GM12878 (cell line): ENCODE results near the gene ETS1. TPM values are rescaled to one million over a fixed set of nuclear protein-coding genes. Genes with fewer than 3 reads are reported as not detected.

Experiments used
- ATAC-seq: fragments of 200-7000 bp; cut with Tn5 transposase; 3 replicates; pipeline ENCODE4 v1.9.1; 2020; ENCODE audit warnings: mild to moderate bottlenecking, moderate library complexity
- BruUV-seq: library from RNA; stranded (reverse); fragments of 400-500 nt; replicated peaks from 2 replicates; lab custom pipeline; 2021; lab: Mats Ljungman, UMichigan
- CTCF ChIA-PET: fragments of 300-600 bp; sonication (Branson Sonifier 250); formaldehyde crosslinking; extraction: SDS; loops from one replicate; lab custom pipeline; 2021; ENCODE audit warnings: inconsistent platforms; lab: Yijun Ruan, JAX
- POLR2A ChIA-PET: fragments of 350-600 bp; formaldehyde crosslinking; extraction: SDS; loops from one replicate; lab custom pipeline; 2021; ENCODE audit warnings: inconsistent platforms; lab: Charles Lee
- RAD21 ChIA-PET: fragments of 300-600 bp; sonication (Branson Sonifier 250); formaldehyde crosslinking; loops from one replicate; lab custom pipeline; 2023; ENCODE audit warnings: antibody characterized with exemption; ENCODE audit not compliant: unreplicated experiment; lab: Charles Lee
- SMC1A ChIA-PET: fragments of 300-600 bp; sonication (Branson Sonifier 250); formaldehyde crosslinking; loops from one replicate; lab custom pipeline; 2023; ENCODE audit not compliant: unreplicated experiment, uncharacterized antibody; lab: Charles Lee
- DNase-seq: peaks from one replicate; pipeline ENCODE4 v3.0.0-alpha.2; 2011; ENCODE audit warnings: low read depth, low spot score
- FAIRE-seq: peaks from 3 replicates; lab custom pipeline; 2011; peaks lifted over from hg19 to GRCh38; lab: Jason Lieb, UNC
- H2AFZ ChIP-seq: 2 replicates; pipeline ENCODE4 v1.6.0; 2011; ENCODE audit warnings: low read depth, low read length, control low read depth; ENCODE audit not compliant: control insufficient read depth
- H3K27ac ChIP-seq: 2 replicates; pipeline ENCODE4 v1.5.1; 2011; ENCODE audit warnings: control low read depth; ENCODE audit not compliant: control insufficient read depth, insufficient read depth
- H3K27me3 ChIP-seq, 2 experiments: replicated peaks in 1 of 2; 2 replicates each; pipeline versions ENCODE4 v1.6.0 to v1.6.1; 2011; ENCODE audit warnings: low read length in 1 of 2; ENCODE audit not compliant: control insufficient read depth in 2 of 2, insufficient read depth in 2 of 2
- H3K36me3 ChIP-seq, 2 experiments: 2 replicates each; pipeline ENCODE4 v1.5.1; 2011; ENCODE audit warnings: low read length in 1 of 2; ENCODE audit not compliant: control insufficient read depth in 2 of 2, insufficient read depth in 2 of 2
- H3K4me1 ChIP-seq: 2 replicates; pipeline ENCODE4 v1.6.1; 2011; ENCODE audit warnings: mild to moderate bottlenecking, low read length, moderate library complexity, mixed read lengths; ENCODE audit not compliant: control insufficient read depth, insufficient read depth
- H3K4me2 ChIP-seq: 2 replicates; pipeline ENCODE4 v1.6.0; 2011; ENCODE audit warnings: control low read depth; ENCODE audit not compliant: control insufficient read depth, insufficient read depth
- H3K4me3 ChIP-seq: fragments of 200-600 bp; sonication (generic); 2 replicates; pipeline ENCODE4 v1.5.1; 2016
- H3K79me2 ChIP-seq: 2 replicates; pipeline ENCODE4 v1.6.0; 2011; ENCODE audit warnings: low read length; ENCODE audit not compliant: control insufficient read depth, insufficient read depth
- H3K9ac ChIP-seq: 2 replicates; pipeline ENCODE4 v1.8.0; 2011; ENCODE audit warnings: low read length, control low read depth, mixed read lengths; ENCODE audit not compliant: control insufficient read depth, insufficient read depth
- H3K9me3 ChIP-seq: replicated peaks from 3 replicates; pipeline ENCODE4 v1.5.1; 2011; ENCODE audit warnings: mild to moderate bottlenecking, low read length; ENCODE audit not compliant: control insufficient read depth, insufficient read depth
- H4K20me1 ChIP-seq: 2 replicates; pipeline ENCODE4 v1.6.0; 2011; ENCODE audit not compliant: control insufficient read depth, insufficient read depth
- CHD1 ChIP-seq: IDR thresholded peaks from 2 replicates; pipeline ENCODE4 v1.6.1; 2012; ENCODE audit warnings: low read depth, low read length, improper control_type of control experiment
- WGBS: methylation state at CpG from one replicate; pipeline ENCODE4 v1.1.6; 2016; ENCODE audit warnings: low lambda C conversion rate; ENCODE audit not compliant: insufficient replicate concordance, insufficient coverage; ENCODE audit errors: missing lambda C conversion rate; 5-methylcytosine and 5-hydroxymethylcytosine counted together
- in situ Hi-C: fragments of 300-500 bp; cut with MboI; formaldehyde crosslinking; loops from 9 replicates; pipeline ENCODE4 v1.14.3; 2018; ENCODE audit warnings: mixed read lengths
- intact Hi-C: fragments of 100-400 bp; cut with micrococcal nuclease; formaldehyde crosslinking; loops from one replicate; pipeline ENCODE4 v1.14.2; 2022; ENCODE audit not compliant: unreplicated experiment
- polyA plus RNA-seq, 11 experiments: library from polyadenylated mRNA; depleted of rRNA in 4 of 11; unstranded in 6 of 11; stranded (reverse) in 5 of 11; fragments of >200 nt; fragmentation: Nextera tagmentation in 4 of 11; fragmentation: Illumina TruSeq in 1 of 11; extraction: Ambion mirVana in 4 of 11; extraction: Trizol in 1 of 11; gene quantifications; 1 replicate in 1 of 11; 2 replicates in 10 of 11; pipeline versions ENCODE4 v1.2.1 to v1.2.3, GENCODE V29; 2011 to 2016; ENCODE audit warnings: inconsistent platforms in 2 of 11, missing spikeins in 2 of 11, low read depth in 1 of 11
- total RNA-seq, 4 experiments: library from RNA; depleted of rRNA in 3 of 4; stranded (reverse); fragments of >200 nt in 3 of 4; fragmentation: Illumina TruSeq in 1 of 4; extraction: Trizol in 1 of 4; gene quantifications; 2 replicates each; pipeline versions ENCODE4 v1.2.1 to v1.2.3, GENCODE V29; 2013 to 2021
- TF ChIP-seq, protein P1 (sequence below), 3 experiments: IDR thresholded peaks in 2 of 3; conservative IDR thresholded peaks in 1 of 3; 2 replicates each; pipeline ENCODE4 v1.5.1; 2011; ENCODE audit warnings: low read depth in 3 of 3, low read length in 3 of 3, mild to moderate bottlenecking in 3 of 3, control low read depth in 2 of 3, moderate library complexity in 2 of 3, inconsistent platforms in 1 of 3, mixed read lengths in 1 of 3; ENCODE audit not compliant: control insufficient read depth in 2 of 3, insufficient read depth in 1 of 3; ENCODE audit errors: extremely low read depth in 1 of 3

ETS1 gene
- total and polyA plus RNA-seq, 10 of the 15 experiments (the other 5 are each of a cell fraction or from before 2014, with no cell fraction given) = 12.5 to 112 (median 55.5) TPM

DNA sequence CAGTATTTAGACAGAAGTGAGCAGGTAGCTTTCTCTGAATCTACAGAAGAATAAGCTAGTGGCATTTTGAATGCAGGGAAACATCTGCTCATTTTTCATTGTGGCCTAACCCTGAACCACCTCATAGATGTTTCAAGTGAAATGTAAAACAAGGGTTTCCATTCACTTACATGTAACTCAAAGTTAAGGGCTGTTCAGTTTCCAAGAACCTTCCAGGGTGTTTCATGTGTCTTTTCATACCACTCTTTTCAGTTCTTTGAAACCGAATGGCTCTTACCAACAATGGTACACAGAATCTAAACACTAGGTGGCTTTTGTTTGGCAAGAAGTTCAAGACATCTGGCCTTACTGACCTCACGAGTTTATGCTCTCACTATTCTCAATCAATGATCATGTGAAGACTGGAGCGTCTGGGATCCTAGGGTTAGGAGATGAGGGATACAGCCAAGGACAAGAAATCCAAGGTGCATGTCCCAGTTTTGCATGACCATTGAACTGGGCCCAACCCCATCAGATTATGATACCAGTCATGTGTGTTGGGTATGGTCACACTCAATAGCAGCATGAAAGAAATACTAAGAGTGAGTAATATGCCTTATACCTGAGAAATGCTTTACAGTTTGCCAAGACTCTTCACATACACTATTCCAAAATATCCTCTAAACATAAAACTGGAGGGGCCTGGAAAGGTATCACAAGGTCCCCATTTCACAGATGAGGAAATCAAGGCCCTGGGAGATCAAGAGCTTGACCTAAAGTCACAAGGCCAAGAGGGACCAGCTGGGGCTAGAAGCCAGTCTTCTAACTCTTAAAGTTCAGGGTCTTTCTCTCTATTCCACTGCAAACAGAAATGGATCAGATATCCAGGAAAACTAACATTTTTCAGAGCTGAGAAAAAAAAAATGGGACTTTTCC, 92.7 kb downstream of the ETS1 start:
- in situ Hi-C loops (no loop called here), intact Hi-C loops (no loop called here)
- H3K9me3 ChIP-seq = no peaks in the 10 kb centered on the region
- FAIRE-seq (no peak), DNase-seq (no peak), ATAC-seq (no peak; the same call in 2 of the 3 replicates)
- ChIA-PET POLR2A (interaction anchor here (0.6 to 3.9 kb wide), 5 partner anchors 11 to 23 kb away, joined by 3 to 23 read pairs (median 5); no protein-coding TSS in a partner anchor), RAD21 (interaction anchor here (0.7 to 1.8 kb wide), 4 partner anchors 10 to 25 kb away, joined by 3 to 6 read pairs (median 5); no protein-coding TSS in a partner anchor), CTCF (interaction anchor here (0.8 to 2.7 kb wide), 4 partner anchors 8 to 135 kb away, joined by 3 to 19 read pairs (median 4); no protein-coding TSS in a partner anchor), SMC1A (interaction anchor here (1.0 to 1.9 kb wide), 9 partner anchors 8 to 134 kb away, joined by 3 to 10 read pairs (median 4); no protein-coding TSS in a partner anchor)
- peaks cover 5 to 10% of the 10 kb centered on the region in 2 experiments; a peak in 3 of 4 replicates for H3K36me3 ChIP-seq
- peak overlapping the region; percentile 54 for H3K27ac ChIP-seq
- H4K20me1 ChIP-seq = no peaks in the 10 kb centered on the region
- no peak overlapping the region for H3K9ac ChIP-seq
- H3K27me3 ChIP-seq = no peaks in the 10 kb centered on the region
- peak overlapping the region; percentile 23 for H3K4me2 ChIP-seq
- peaks cover 92% of the 10 kb centered on the region for H3K79me2 ChIP-seq
- BruUV-seq = no TSS peak
- H2AFZ ChIP-seq = no peak overlapping the region
- TF ChIP-seq, protein P1, sequence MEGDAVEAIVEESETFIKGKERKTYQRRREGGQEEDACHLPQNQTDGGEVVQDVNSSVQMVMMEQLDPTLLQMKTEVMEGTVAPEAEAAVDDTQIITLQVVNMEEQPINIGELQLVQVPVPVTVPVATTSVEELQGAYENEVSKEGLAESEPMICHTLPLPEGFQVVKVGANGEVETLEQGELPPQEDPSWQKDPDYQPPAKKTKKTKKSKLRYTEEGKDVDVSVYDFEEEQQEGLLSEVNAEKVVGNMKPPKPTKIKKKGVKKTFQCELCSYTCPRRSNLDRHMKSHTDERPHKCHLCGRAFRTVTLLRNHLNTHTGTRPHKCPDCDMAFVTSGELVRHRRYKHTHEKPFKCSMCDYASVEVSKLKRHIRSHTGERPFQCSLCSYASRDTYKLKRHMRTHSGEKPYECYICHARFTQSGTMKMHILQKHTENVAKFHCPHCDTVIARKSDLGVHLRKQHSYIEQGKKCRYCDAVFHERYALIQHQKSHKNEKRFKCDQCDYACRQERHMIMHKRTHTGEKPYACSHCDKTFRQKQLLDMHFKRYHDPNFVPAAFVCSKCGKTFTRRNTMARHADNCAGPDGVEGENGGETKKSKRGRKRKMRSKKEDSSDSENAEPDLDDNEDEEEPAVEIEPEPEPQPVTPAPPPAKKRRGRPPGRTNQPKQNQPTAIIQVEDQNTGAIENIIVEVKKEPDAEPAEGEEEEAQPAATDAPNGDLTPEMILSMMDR (IDR thresholded peaks at IDR 0.05 in 2 of 3, conservative IDR thresholded peaks at IDR 0.05 in 1 of 3; ENCODE audit: control insufficient read depth in 2 of 3, extremely low read depth in 1 of 3, insufficient read depth in 1 of 3, low read depth in 3 of 3, low read length in 3 of 3) = 0 out of 6 replicates have a peak, but pooled peaks of 1 of the 3 experiments have one; percentile 6
- no peak for TF ChIP-seq CHD1
- H3K4me1 ChIP-seq = peaks cover 72% of the 10 kb centered on the region
- WGBS = 29% methylated on average over 3 of the region's 3 CpGs
- no peak overlapping the region for H3K4me3 ChIP-seq
